SK-N-SH treated with all-trans-retinoic acid at 6 μM for 48 hours (cell line): Measurements from ENCODE around the gene PRKAG2.

Source experiments
- ATAC-seq: fragments of 200-7000 bp; cut with Tn5 transposase; 3 replicates; pipeline ENCODE4 v1.9.1; 2020; ENCODE audit warnings: mild to moderate bottlenecking, moderate library complexity
- ARNTL ChIP-seq: fragments of 450-650 bp; formaldehyde crosslinking; IDR thresholded peaks from 2 replicates; pipeline ENCODE4 v1.5.0; 2020; ENCODE audit warnings: low read depth, mild to moderate bottlenecking, moderate library complexity, borderline replicate concordance
- CSDC2 ChIP-seq: fragments of 250-450 bp; sonication (Bioruptor Pico); IDR thresholded peaks from 2 replicates; pipeline ENCODE4 v1.5.0; 2020; ENCODE audit warnings: mild to moderate bottlenecking, moderate library complexity
- CSRNP3 ChIP-seq: fragments of 250-450 bp; sonication (Bioruptor Pico); IDR thresholded peaks from 2 replicates; pipeline ENCODE4 v1.5.1; 2021; ENCODE audit warnings: mild to moderate bottlenecking, moderate library complexity
- ESRRG ChIP-seq: fragments of 250-450 bp; sonication (Bioruptor Pico); IDR thresholded peaks from 2 replicates; pipeline ENCODE4 v1.6.1; 2021; ENCODE audit warnings: mild to moderate bottlenecking
- ISL1 ChIP-seq: fragments of 250-450 bp; sonication (Bioruptor Pico); IDR thresholded peaks from 2 replicates; pipeline ENCODE4 v2.1.2; 2022; ENCODE audit warnings: mild to moderate bottlenecking, moderate library complexity
- OSR1 ChIP-seq: fragments of 250-450 bp; sonication (Bioruptor Pico); IDR thresholded peaks from 2 replicates; pipeline ENCODE4 v1.8.0; 2022; ENCODE audit warnings: moderate library complexity, mild to moderate bottlenecking, inconsistent platforms
- PATZ1 ChIP-seq: fragments of 250-450 bp; sonication (Bioruptor Pico); IDR thresholded peaks from 2 replicates; pipeline ENCODE4 v1.8.0; 2020; ENCODE audit warnings: mild to moderate bottlenecking, moderate library complexity, borderline replicate concordance
- POU6F1 ChIP-seq: fragments of 250-450 bp; sonication (Bioruptor Pico); IDR thresholded peaks from 2 replicates; pipeline ENCODE4 v1.8.0; 2021; ENCODE audit warnings: low read depth, mild to moderate bottlenecking, moderate library complexity, borderline replicate concordance
- PPARA ChIP-seq: fragments of 250-450 bp; sonication (Bioruptor Pico); IDR thresholded peaks from 2 replicates; pipeline ENCODE4 v1.5.0; 2020; ENCODE audit warnings: mild to moderate bottlenecking, borderline replicate concordance
- RARB ChIP-seq: fragments of 250-450 bp; sonication (Bioruptor Pico); IDR thresholded peaks from 2 replicates; pipeline ENCODE4 v1.8.0; 2021; ENCODE audit warnings: mild to moderate bottlenecking, moderate library complexity
- SNAI2 ChIP-seq: fragments of 250-450 bp; sonication (Bioruptor Pico); IDR thresholded peaks from 2 replicates; pipeline ENCODE4 v1.5.0; 2020; ENCODE audit warnings: mild to moderate bottlenecking, moderate library complexity
- TCF4 ChIP-seq: fragments of 250-450 bp; sonication (Bioruptor Pico); IDR thresholded peaks from 2 replicates; pipeline ENCODE4 v1.8.0; 2021; ENCODE audit warnings: mild to moderate bottlenecking, moderate library complexity, borderline replicate concordance
- TOX ChIP-seq: fragments of 250-450 bp; sonication (Bioruptor Pico); IDR thresholded peaks from 2 replicates; pipeline ENCODE4 v1.8.0; 2021; ENCODE audit warnings: mild to moderate bottlenecking, moderate library complexity, borderline replicate concordance
- ZC3H10 ChIP-seq: fragments of 250-450 bp; sonication (Bioruptor Pico); IDR thresholded peaks from 2 replicates; pipeline ENCODE4 v1.5.1; 2021; ENCODE audit warnings: mild to moderate bottlenecking, moderate library complexity
- ZFP3 ChIP-seq: fragments of 250-450 bp; sonication (Bioruptor Pico); IDR thresholded peaks from 2 replicates; pipeline ENCODE4 v1.5.0; 2020; ENCODE audit warnings: mild to moderate bottlenecking, moderate library complexity
- ZFP30 ChIP-seq: fragments of 450-650 bp; formaldehyde crosslinking; IDR thresholded peaks from 2 replicates; pipeline ENCODE4 v1.5.0; 2022; ENCODE audit warnings: mild to moderate bottlenecking, moderate library complexity
- ZNF565 ChIP-seq: fragments of 450-650 bp; formaldehyde crosslinking; conservative IDR thresholded peaks from 2 replicates; pipeline ENCODE4 v1.5.0; 2020; ENCODE audit warnings: low read depth, mild to moderate bottlenecking, moderate library complexity
- ZNF70 ChIP-seq: fragments of 450-650 bp; formaldehyde crosslinking; IDR thresholded peaks from 2 replicates; pipeline ENCODE4 v1.5.0; 2020; ENCODE audit warnings: mild to moderate bottlenecking, moderate library complexity
- ZNF8 ChIP-seq: fragments of 450-650 bp; formaldehyde crosslinking; IDR thresholded peaks from 2 replicates; pipeline ENCODE4 v1.5.0; 2020; ENCODE audit warnings: mild to moderate bottlenecking, moderate library complexity
- TF ChIP-seq, protein P1 (sequence below): fragments of 250-450 bp; sonication (Bioruptor Pico); IDR thresholded peaks from 2 replicates; pipeline ENCODE4 v1.5.1; 2020; ENCODE audit warnings: low read depth, mild to moderate bottlenecking, moderate library complexity

PRKAG2 gene

GRCh38 chr7:151905766-151906165, 28.9 kb upstream of the PRKAG2 start (continued):
- no peak for TF ChIP-seq CSRNP3 (CRISPR knock-in tag)
- TF ChIP-seq ARNTL (CRISPR knock-in tag), result no peak
- TF ChIP-seq OSR1 (CRISPR knock-in tag), result no peak
- TF ChIP-seq ZNF70, result no peak
- TF ChIP-seq TCF4 (CRISPR knock-in tag), result no peak

DNA sequence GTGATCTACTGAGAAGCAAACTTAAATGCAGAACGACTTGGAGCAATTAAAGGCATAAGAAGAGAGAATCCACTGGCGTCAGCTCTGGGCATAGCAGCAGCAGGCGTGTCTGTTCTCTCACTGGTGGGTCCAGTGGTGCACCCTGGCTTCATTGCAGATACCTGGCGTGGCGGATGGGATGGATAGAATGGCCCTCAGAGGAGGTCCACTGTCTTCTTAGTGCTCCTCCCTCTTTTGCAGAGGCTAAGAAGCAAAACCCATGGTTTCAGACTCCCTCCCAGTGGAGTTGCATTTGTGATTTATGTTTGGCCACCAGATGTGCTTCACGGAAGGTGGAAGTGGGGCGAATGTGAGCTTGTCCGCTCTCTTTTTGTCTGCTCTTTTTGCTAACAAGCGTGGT, 28.4 kb upstream of the PRKAG2 start:
- no peak for ATAC-seq
- TF ChIP-seq ZNF565 (CRISPR knock-in tag) (no peak), RARB (CRISPR knock-in tag) (no peak), PPARA (CRISPR knock-in tag) (no peak), PATZ1 (CRISPR knock-in tag) (no peak), CSDC2 (CRISPR knock-in tag) (no peak), ZFP3 (CRISPR knock-in tag) (no peak), SNAI2 (no peak), ESRRG (CRISPR knock-in tag) (no peak), POU6F1 (CRISPR knock-in tag) (no peak)
- TF ChIP-seq, protein P1, sequence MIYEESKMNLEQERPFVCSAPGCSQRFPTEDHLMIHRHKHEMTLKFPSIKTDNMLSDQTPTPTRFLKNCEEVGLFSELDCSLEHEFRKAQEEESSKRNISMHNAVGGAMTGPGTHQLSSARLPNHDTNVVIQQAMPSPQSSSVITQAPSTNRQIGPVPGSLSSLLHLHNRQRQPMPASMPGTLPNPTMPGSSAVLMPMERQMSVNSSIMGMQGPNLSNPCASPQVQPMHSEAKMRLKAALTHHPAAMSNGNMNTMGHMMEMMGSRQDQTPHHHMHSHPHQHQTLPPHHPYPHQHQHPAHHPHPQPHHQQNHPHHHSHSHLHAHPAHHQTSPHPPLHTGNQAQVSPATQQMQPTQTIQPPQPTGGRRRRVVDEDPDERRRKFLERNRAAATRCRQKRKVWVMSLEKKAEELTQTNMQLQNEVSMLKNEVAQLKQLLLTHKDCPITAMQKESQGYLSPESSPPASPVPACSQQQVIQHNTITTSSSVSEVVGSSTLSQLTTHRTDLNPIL (CRISPR knock-in tag), result no peak
- TF ChIP-seq, all 23 proteins: peak for 0

- no peak for ATAC-seq
- no peak for TF ChIP-seq ESRRG (CRISPR knock-in tag)
- no peak for TF ChIP-seq PPARA (CRISPR knock-in tag)
- TF ChIP-seq ZNF565 (CRISPR knock-in tag), result no peak
- TF ChIP-seq ISL1 (CRISPR knock-in tag), result no peak
- no peak for TF ChIP-seq POU6F1 (CRISPR knock-in tag)
- no peak for TF ChIP-seq ZC3H10
- TF ChIP-seq TCF4 (CRISPR knock-in tag), result no peak
- no peak for TF ChIP-seq SNAI2
- TF ChIP-seq OSR1 (CRISPR knock-in tag), result no peak
- TF ChIP-seq, protein P1 (CRISPR knock-in tag), result no peak
- no peak for TF ChIP-seq PATZ1 (CRISPR knock-in tag)
- TF ChIP-seq TOX (CRISPR knock-in tag), result no peak
- TF ChIP-seq ZNF8 (CRISPR knock-in tag), result no peak
- TF ChIP-seq CSRNP3 (CRISPR knock-in tag), result no peak
- no peak for TF ChIP-seq CSDC2 (CRISPR knock-in tag)
- no peak for TF ChIP-seq ZFP3 (CRISPR knock-in tag)
- no peak for TF ChIP-seq ARNTL (CRISPR knock-in tag)
- TF ChIP-seq ZNF70, result no peak
- TF ChIP-seq ZFP30, result no peak
These were observed 27.4 kb upstream of the PRKAG2 start for GRCh38 chr7:151904270-151904669.
